CD4-positive, alpha-beta T cell treated with Interleukin-4 for 1 hour (primary cell): ENCODE measurements around the gene ZNF609.
"Not testable (repeated sequence)": the region's sequence is repeated elsewhere in the genome, so short reads cannot be mapped to it uniquely, and the experiment has no call there.

Experiments
- DNase-seq, 2 donors: peaks; one replicate each; pipeline ENCODE4 v3.0.0-alpha.2; 2020 to 2022

ZNF609 gene

GRCh38 chr15:64459066-64459781 lies 1.2 kb upstream of the ZNF609 start:
- DNase-seq: no peak

- DNase-seq: peak in 1 of 2 donors; percentile 44
Observed at GRCh38 chr15:64460724-64461720, 644 bp downstream of the ZNF609 start.

GRCh38 chr15:64461721-64462162 lies 1.4 kb downstream of the ZNF609 start:
- DNase-seq: peak in 1 of 2 donors; percentile 8

- DNase-seq: no peak
Observed at GRCh38 chr15:64462492-64462891, 2.1 kb downstream of the ZNF609 start.

- no peak for DNase-seq
Observed at GRCh38 chr15:64464276-64465005, 4.1 kb downstream of the ZNF609 start.

GRCh38 chr15:64466408-64467141 lies 6.2 kb downstream of the ZNF609 start:
- DNase-seq: no peak

- no peak for DNase-seq
Observed at GRCh38 chr15:64472161-64472560, 11.8 kb downstream of the ZNF609 start.

- no peak for DNase-seq
Observed at GRCh38 chr15:64474846-64475245, 14.5 kb downstream of the ZNF609 start.

GRCh38 chr15:64476550-64476949 lies 16.2 kb downstream of the ZNF609 start:
- no peak for DNase-seq

GRCh38 chr15:64478863-64479262 lies 18.5 kb downstream of the ZNF609 start:
- DNase-seq: no peak

- no peak for DNase-seq
Observed at GRCh38 chr15:64480891-64481290, 20.5 kb downstream of the ZNF609 start.

GRCh38 chr15:64483749-64484148 lies 23.4 kb downstream of the ZNF609 start:
- DNase-seq: no peak

GRCh38 chr15:64485796-64486195 lies 25.4 kb downstream of the ZNF609 start:
- no peak for DNase-seq

GRCh38 chr15:64490598-64491259 lies 30.4 kb downstream of the ZNF609 start:
- DNase-seq: no peak

- DNase-seq: no peak
Observed at GRCh38 chr15:64493641-64494040, 33.3 kb downstream of the ZNF609 start.

- DNase-seq: not testable (repeated sequence)
Observed at GRCh38 chr15:64495968-64496367, 35.6 kb downstream of the ZNF609 start.

- DNase-seq: no peak
Observed at GRCh38 chr15:64500695-64501395, 40.5 kb downstream of the ZNF609 start.

- no peak for DNase-seq
Observed at GRCh38 chr15:64501396-64501715, 41.0 kb downstream of the ZNF609 start.

GRCh38 chr15:64502151-64502550 lies 41.8 kb downstream of the ZNF609 start:
- no peak for DNase-seq

GRCh38 chr15:64502551-64502950 lies 42.2 kb downstream of the ZNF609 start:
- DNase-seq: no peak

- DNase-seq: peak in 1 of 2 donors; percentile 9
Observed at GRCh38 chr15:64503197-64503596, 42.8 kb downstream of the ZNF609 start.
